Muscle of leg (tissue), 11 donors: ENCODE results near the gene HSPA12A. TPM values are rescaled to one million over a fixed set of nuclear protein-coding genes. Genes with fewer than 3 reads are reported as not detected.

Experiments used
- DNase-seq: peaks from one replicate; pipeline ENCODE4 v3.0.0; 2013
- H3K27ac ChIP-seq: one replicate; pipeline ENCODE4 v1.5.1; 2013; ENCODE audit warnings: mild to moderate bottlenecking, low read length, control low read depth
- H3K27me3 ChIP-seq: one replicate; pipeline ENCODE4 v1.6.1; 2013; ENCODE audit warnings: low read length; ENCODE audit not compliant: control insufficient read depth, insufficient read depth
- H3K36me3 ChIP-seq: one replicate; pipeline ENCODE4 v1.6.1; 2013; ENCODE audit warnings: low read length; ENCODE audit not compliant: control insufficient read depth, insufficient read depth
- H3K4me1 ChIP-seq: one replicate; pipeline ENCODE4 v1.6.1; 2013; ENCODE audit warnings: low read length; ENCODE audit not compliant: control insufficient read depth, insufficient read depth
- H3K4me3 ChIP-seq: one replicate; pipeline ENCODE4 v1.5.1; 2013; ENCODE audit warnings: low read length, control low read depth
- H3K9me3 ChIP-seq: replicated peaks from 2 replicates; pipeline ENCODE4 v1.6.1; 2013; ENCODE audit warnings: low read depth, low read length; ENCODE audit not compliant: control insufficient read depth
- WGBS: methylation state at CpG from one replicate; pipeline ENCODE4 v1.1.5; 2013; ENCODE audit warnings: missing lambda C conversion rate; ENCODE audit not compliant: insufficient coverage; 5-methylcytosine and 5-hydroxymethylcytosine counted together
- polyA plus RNA-seq, 8 donors: library from polyadenylated mRNA; unstranded; fragments of 120-200 nt; gene quantifications; one replicate each; pipeline versions ENCODE4 v1.2.1 to v1.2.3, GENCODE V29; 2013; ENCODE audit warnings: inconsistent platforms in 1 of 8, low replicate concordance in 1 of 8; ENCODE audit not compliant: insufficient read length in 8 of 8, insufficient read depth in 1 of 8
- total RNA-seq: library from RNA; stranded (reverse); fragments of 120-200 nt; gene quantifications from one replicate; pipeline ENCODE4 v1.2.4, GENCODE V29; 2013

Gene HSPA12A
- total and polyA plus RNA-seq, 9 donors, result 5.5 to 10.8 (median 7.4) TPM

- H3K9me3 ChIP-seq, result no peaks in the 10 kb centered on the region
- no peaks in the 10 kb centered on the region for H3K36me3 ChIP-seq
- DNase-seq, result no peak
- H3K27ac ChIP-seq, result no peak overlapping the region
- H3K27me3 ChIP-seq, result peaks cover 2% of the 10 kb centered on the region
- no peak overlapping the region for H3K4me3 ChIP-seq
- WGBS, result 11% methylated on average over 5 of the region's 5 CpGs
- peaks cover 7% of the 10 kb centered on the region for H3K4me1 ChIP-seq
Observed at GRCh38 chr10:116660860-116661259, 81.5 kb downstream of the HSPA12A start.

GRCh38 chr10:116659049-116659670 lies 83.2 kb downstream of the HSPA12A start:
- H3K27ac ChIP-seq, result no peak overlapping the region
- no peaks in the 10 kb centered on the region for H3K4me1 ChIP-seq
- H3K27me3 ChIP-seq, result peaks cover 2% of the 10 kb centered on the region
- H3K4me3 ChIP-seq, result no peak overlapping the region
- no peaks in the 10 kb centered on the region for H3K36me3 ChIP-seq
- no peaks in the 10 kb centered on the region for H3K9me3 ChIP-seq
- WGBS, result 85% methylated on average over 3 of the region's 10 CpGs
- DNase-seq, result no peak

GRCh38 chr10:116657863-116658551 lies 84.4 kb downstream of the HSPA12A start:
- Histone ChIP-seq H3K27ac (no peak overlapping the region), H3K27me3 (peaks cover 2% of the 10 kb centered on the region), H3K36me3 (no peaks in the 10 kb centered on the region), H3K4me3 (no peak overlapping the region), H3K4me1 (no peaks in the 10 kb centered on the region), H3K9me3 (no peaks in the 10 kb centered on the region)
- DNase-seq, result no peak
- 100% methylated on average over 2 of the region's 5 CpGs for WGBS

GRCh38 chr10:116656044-116656443 lies 86.3 kb downstream of the HSPA12A start:
- DNase-seq, result no peak
- Histone ChIP-seq H3K27ac (no peak overlapping the region), H3K9me3 (no peaks in the 10 kb centered on the region), H3K36me3 (no peaks in the 10 kb centered on the region), H3K4me1 (no peaks in the 10 kb centered on the region), H3K4me3 (no peak overlapping the region), H3K27me3 (peaks cover 2% of the 10 kb centered on the region)
- WGBS, result no CpG with 5 or more reads among the region's 4 CpGs

GRCh38 chr10:116655568-116655967 lies 86.8 kb downstream of the HSPA12A start:
- H3K4me1 ChIP-seq, result no peaks in the 10 kb centered on the region
- WGBS, result 40% methylated on average over 1 of the region's 2 CpGs
- H3K9me3 ChIP-seq, result no peaks in the 10 kb centered on the region
- H3K36me3 ChIP-seq, result no peaks in the 10 kb centered on the region
- H3K4me3 ChIP-seq, result no peak overlapping the region
- peaks cover 2% of the 10 kb centered on the region for H3K27me3 ChIP-seq
- no peak for DNase-seq
- no peak overlapping the region for H3K27ac ChIP-seq

GRCh38 chr10:116654816-116655215 lies 87.5 kb downstream of the HSPA12A start:
- H3K4me1 ChIP-seq, result no peaks in the 10 kb centered on the region
- H3K27me3 ChIP-seq, result peaks cover 2% of the 10 kb centered on the region
- peaks cover 3% of the 10 kb centered on the region for H3K9me3 ChIP-seq
- DNase-seq, result no peak
- no peaks in the 10 kb centered on the region for H3K36me3 ChIP-seq
- H3K4me3 ChIP-seq, result no peak overlapping the region
- no peak overlapping the region for H3K27ac ChIP-seq
- WGBS, result no CpG with 5 or more reads among the region's 4 CpGs

GRCh38 chr10:116653885-116654284 lies 88.5 kb downstream of the HSPA12A start:
- peaks cover 5% of the 10 kb centered on the region for H3K9me3 ChIP-seq
- H3K36me3 ChIP-seq, result no peaks in the 10 kb centered on the region
- H3K4me1 ChIP-seq, result no peaks in the 10 kb centered on the region
- no peak overlapping the region for H3K4me3 ChIP-seq
- no peak overlapping the region for H3K27ac ChIP-seq
- DNase-seq, result no peak
- no CpG with 5 or more reads among the region's 1 CpG for WGBS
- H3K27me3 ChIP-seq, result peaks cover 2% of the 10 kb centered on the region

GRCh38 chr10:116648903-116649302 lies 93.5 kb downstream of the HSPA12A start:
- 100% methylated on average over 5 of the region's 8 CpGs for WGBS
- no peak for DNase-seq
- Histone ChIP-seq H3K27me3 (no peaks in the 10 kb centered on the region), H3K4me1 (no peaks in the 10 kb centered on the region), H3K36me3 (no peaks in the 10 kb centered on the region), H3K27ac (no peak overlapping the region), H3K4me3 (no peak overlapping the region), H3K9me3 (peaks cover 5% of the 10 kb centered on the region)

GRCh38 chr10:116646502-116646901 lies 95.9 kb downstream of the HSPA12A start:
- no peaks in the 10 kb centered on the region for H3K27me3 ChIP-seq
- no peak overlapping the region for H3K27ac ChIP-seq
- 100% methylated on average over 1 of the region's 5 CpGs for WGBS
- H3K9me3 ChIP-seq, result peaks cover 5% of the 10 kb centered on the region
- DNase-seq, result no peak
- H3K4me3 ChIP-seq, result no peak overlapping the region
- no peaks in the 10 kb centered on the region for H3K4me1 ChIP-seq
- no peaks in the 10 kb centered on the region for H3K36me3 ChIP-seq

- Histone ChIP-seq H3K27me3 (no peaks in the 10 kb centered on the region), H3K4me3 (no peak overlapping the region), H3K4me1 (no peaks in the 10 kb centered on the region), H3K36me3 (no peaks in the 10 kb centered on the region), H3K9me3 (no peaks in the 10 kb centered on the region), H3K27ac (no peak overlapping the region)
- WGBS, result 20% methylated on average over 1 of the region's 1 CpG
- no peak for DNase-seq
Observed at GRCh38 chr10:116637830-116638229, 104.5 kb downstream of the HSPA12A start.
